GM12878 (cell line): ENCODE measurements around the gene RXFP4. TPM values are rescaled to one million over a fixed set of nuclear protein-coding genes. Genes with fewer than 3 reads are reported as not detected.
A peak's percentile ranks its signal among the peaks of the same experiment; 100 is the strongest.

Source experiments
- ATAC-seq: fragments of 200-7000 bp; cut with Tn5 transposase; 3 replicates; pipeline ENCODE4 v1.9.1; 2020; ENCODE audit warnings: mild to moderate bottlenecking, moderate library complexity
- BruUV-seq: library from RNA; stranded (reverse); fragments of 400-500 nt; replicated peaks from 2 replicates; lab custom pipeline; 2021; lab: Mats Ljungman, UMichigan
- CTCF ChIA-PET: fragments of 300-600 bp; sonication (Branson Sonifier 250); formaldehyde crosslinking; extraction: SDS; loops from one replicate; lab custom pipeline; 2021; ENCODE audit warnings: inconsistent platforms; lab: Yijun Ruan, JAX
- POLR2A ChIA-PET: fragments of 350-600 bp; formaldehyde crosslinking; extraction: SDS; loops from one replicate; lab custom pipeline; 2021; ENCODE audit warnings: inconsistent platforms; lab: Charles Lee
- RAD21 ChIA-PET: fragments of 300-600 bp; sonication (Branson Sonifier 250); formaldehyde crosslinking; loops from one replicate; lab custom pipeline; 2023; ENCODE audit warnings: antibody characterized with exemption; ENCODE audit not compliant: unreplicated experiment; lab: Charles Lee
- SMC1A ChIA-PET: fragments of 300-600 bp; sonication (Branson Sonifier 250); formaldehyde crosslinking; loops from one replicate; lab custom pipeline; 2023; ENCODE audit not compliant: unreplicated experiment, uncharacterized antibody; lab: Charles Lee
- DNase-seq: peaks from one replicate; pipeline ENCODE4 v3.0.0-alpha.2; 2011; ENCODE audit warnings: low read depth, low spot score
- FAIRE-seq: peaks from 3 replicates; lab custom pipeline; 2011; peaks lifted over from hg19 to GRCh38; lab: Jason Lieb, UNC
- H2AFZ ChIP-seq: 2 replicates; pipeline ENCODE4 v1.6.0; 2011; ENCODE audit warnings: low read depth, low read length, control low read depth; ENCODE audit not compliant: control insufficient read depth
- H3K27ac ChIP-seq: 2 replicates; pipeline ENCODE4 v1.5.1; 2011; ENCODE audit warnings: control low read depth; ENCODE audit not compliant: control insufficient read depth, insufficient read depth
- H3K27me3 ChIP-seq, 2 experiments: replicated peaks in 1 of 2; 2 replicates each; pipeline versions ENCODE4 v1.6.0 to v1.6.1; 2011; ENCODE audit warnings: low read length in 1 of 2; ENCODE audit not compliant: control insufficient read depth in 2 of 2, insufficient read depth in 2 of 2
- H3K36me3 ChIP-seq, 2 experiments: 2 replicates each; pipeline ENCODE4 v1.5.1; 2011; ENCODE audit warnings: low read length in 1 of 2; ENCODE audit not compliant: control insufficient read depth in 2 of 2, insufficient read depth in 2 of 2
- H3K4me1 ChIP-seq: 2 replicates; pipeline ENCODE4 v1.6.1; 2011; ENCODE audit warnings: mild to moderate bottlenecking, low read length, moderate library complexity, mixed read lengths; ENCODE audit not compliant: control insufficient read depth, insufficient read depth
- H3K4me2 ChIP-seq: 2 replicates; pipeline ENCODE4 v1.6.0; 2011; ENCODE audit warnings: control low read depth; ENCODE audit not compliant: control insufficient read depth, insufficient read depth
- H3K4me3 ChIP-seq: fragments of 200-600 bp; sonication (generic); 2 replicates; pipeline ENCODE4 v1.5.1; 2016
- H3K79me2 ChIP-seq: 2 replicates; pipeline ENCODE4 v1.6.0; 2011; ENCODE audit warnings: low read length; ENCODE audit not compliant: control insufficient read depth, insufficient read depth
- H3K9ac ChIP-seq: 2 replicates; pipeline ENCODE4 v1.8.0; 2011; ENCODE audit warnings: low read length, control low read depth, mixed read lengths; ENCODE audit not compliant: control insufficient read depth, insufficient read depth
- H3K9me3 ChIP-seq: replicated peaks from 3 replicates; pipeline ENCODE4 v1.5.1; 2011; ENCODE audit warnings: mild to moderate bottlenecking, low read length; ENCODE audit not compliant: control insufficient read depth, insufficient read depth
- H4K20me1 ChIP-seq: 2 replicates; pipeline ENCODE4 v1.6.0; 2011; ENCODE audit not compliant: control insufficient read depth, insufficient read depth
- HDAC2 ChIP-seq: fragments of 200-600 bp; sonication (generic); IDR thresholded peaks from 2 replicates; pipeline ENCODE4 v1.6.1; 2017
- HSF1 ChIP-seq: fragments of 150-350 bp; IDR thresholded peaks from 2 replicates; pipeline ENCODE4 v1.6.1; 2014; ENCODE audit warnings: mild to moderate bottlenecking, low read depth, low read length
- POLR2A ChIP-seq: IDR thresholded peaks from 2 replicates; pipeline ENCODE4 v1.6.1; 2011; ENCODE audit warnings: low read depth, mild to moderate bottlenecking, low read length
- POLR2AphosphoS5 ChIP-seq: IDR thresholded peaks from 2 replicates; pipeline ENCODE4 v1.6.1; 2011; ENCODE audit warnings: mild to moderate bottlenecking, low read length, inconsistent platforms
- ZSCAN29 ChIP-seq: fragments of 450-650 bp; IDR thresholded peaks from 2 replicates; pipeline ENCODE4 v1.6.1; 2017; ENCODE audit warnings: mild to moderate bottlenecking, moderate library complexity
- WGBS: methylation state at CpG from one replicate; pipeline ENCODE4 v1.1.6; 2016; ENCODE audit warnings: low lambda C conversion rate; ENCODE audit not compliant: insufficient replicate concordance, insufficient coverage; ENCODE audit errors: missing lambda C conversion rate; 5-methylcytosine and 5-hydroxymethylcytosine counted together
- in situ Hi-C: fragments of 300-500 bp; cut with MboI; formaldehyde crosslinking; loops from 9 replicates; pipeline ENCODE4 v1.14.3; 2018; ENCODE audit warnings: mixed read lengths
- intact Hi-C: fragments of 100-400 bp; cut with micrococcal nuclease; formaldehyde crosslinking; loops from one replicate; pipeline ENCODE4 v1.14.2; 2022; ENCODE audit not compliant: unreplicated experiment
- polyA plus RNA-seq, 11 experiments: library from polyadenylated mRNA; depleted of rRNA in 4 of 11; unstranded in 6 of 11; stranded (reverse) in 5 of 11; fragments of >200 nt; fragmentation: Nextera tagmentation in 4 of 11; fragmentation: Illumina TruSeq in 1 of 11; extraction: Ambion mirVana in 4 of 11; extraction: Trizol in 1 of 11; gene quantifications; 1 replicate in 1 of 11; 2 replicates in 10 of 11; pipeline versions ENCODE4 v1.2.1 to v1.2.3, GENCODE V29; 2011 to 2016; ENCODE audit warnings: inconsistent platforms in 2 of 11, missing spikeins in 2 of 11, low read depth in 1 of 11
- total RNA-seq, 4 experiments: library from RNA; depleted of rRNA in 3 of 4; stranded (reverse); fragments of >200 nt in 3 of 4; fragmentation: Illumina TruSeq in 1 of 4; extraction: Trizol in 1 of 4; gene quantifications; 2 replicates each; pipeline versions ENCODE4 v1.2.1 to v1.2.3, GENCODE V29; 2013 to 2021

RXFP4 gene
- total and polyA plus RNA-seq, 10 of the 15 experiments (the other 5 are each of a cell fraction or from before 2014, with no cell fraction given), result 0.10 to 0.40 (median 0.39) TPM; not detected in 7

GRCh38 chr1:155951753-155952504 is 10.5 kb downstream of the RXFP4 start:
- Histone ChIP-seq H3K27me3 (no peaks in the 10 kb centered on the region), H3K9me3 (no peaks in the 10 kb centered on the region), H3K36me3 (peaks cover 45 to 61% of the 10 kb centered on the region in 2 experiments), H3K27ac (no peak overlapping the region), H4K20me1 (no peaks in the 10 kb centered on the region), H2AFZ (no peak overlapping the region), H3K4me3 (no peak overlapping the region), H3K79me2 (no peaks in the 10 kb centered on the region), H3K9ac (no peak overlapping the region), H3K4me2 (no peak overlapping the region), H3K4me1 (peaks cover 8% of the 10 kb centered on the region)
- FAIRE-seq (no peak), DNase-seq (no peak), ATAC-seq (peak; percentile 54)
- in situ Hi-C loops (no loop called here), intact Hi-C loops (no loop called here)
- ChIA-PET POLR2A (interaction anchor here (0.5 to 1.3 kb wide), 2 partner anchors 23 to 33 kb away, joined by 3 to 6 read pairs; no protein-coding TSS in a partner anchor), SMC1A (interaction anchor here (0.7 to 0.9 kb wide), 2 partner anchors 25 to 29 kb away, joined by 3 to 5 read pairs; no protein-coding TSS in a partner anchor), RAD21 (no interaction called here), CTCF (interaction anchor here (0.9 to 1.2 kb wide), 2 partner anchors 38 to 100 kb away, joined by 3 to 5 read pairs; no protein-coding TSS in a partner anchor)
- no peak; the same call in 1 of the 2 replicates for TF ChIP-seq POLR2AphosphoS5
- TF ChIP-seq HDAC2, result no peak
- peak; percentile 44 for TF ChIP-seq POLR2A
- no peak for TF ChIP-seq HSF1
- TF ChIP-seq ZSCAN29, result no peak
- BruUV-seq, result no TSS peak
- 18% methylated on average over 6 of the region's 6 CpGs for WGBS
